ENCODE results near the gene FAM170A. TPM values are rescaled to one million over a fixed set of nuclear protein-coding genes. Genes with fewer than 3 reads are reported as not detected.

FAM170A gene
- total RNA-seq, 2 donors from 2014 or later = 0.26 TPM; not detected in 1

GRCh38 chr5:119678351-119679028 lies 49.1 kb downstream of the FAM170A start:
- DNase-seq = peak; percentile 89 to 96 (median 93)
- Histone ChIP-seq H3K27ac (peak overlapping the region; percentile 55 to 89 (median 84)), H3K9me3 (no peaks in the 10 kb centered on the region), H3K36me3 (replicated peaks in 1 of 2; ENCODE audit: insufficient read depth in 1 of 2, low read depth in 2 of 2) (no peaks in the 10 kb centered on the region), H3K27me3 (no peaks in the 10 kb centered on the region), H3K4me3 (no peak overlapping the region), H3K4me1 (peaks cover 28% of the 10 kb centered on the region)
- intact Hi-C loops (cut with DNase I) = no loop called here
- 20 to 22% methylated on average over 8 of the region's 8 CpGs for WGBS, 2 donors
- peak; percentile 98 for ATAC-seq
- peak in 2 of 3 donors; percentile 21 to 38 for TF ChIP-seq POLR2A (IDR thresholded peaks at IDR 0.05)
- TF ChIP-seq CTCF (IDR thresholded peaks at IDR 0.05) = no peak

- Histone ChIP-seq H3K27me3 (no peaks in the 10 kb centered on the region), H3K4me1 (peaks cover 28% of the 10 kb centered on the region), H3K36me3 (replicated peaks in 1 of 2; ENCODE audit: insufficient read depth in 1 of 2, low read depth in 2 of 2) (no peaks in the 10 kb centered on the region), H3K4me3 (no peak overlapping the region), H3K27ac (peak overlapping the region in 3 of 4 donors; percentile 5 to 72 (median 46)), H3K9me3 (no peaks in the 10 kb centered on the region)
- intact Hi-C loops (cut with DNase I) = no loop called here
- TF ChIP-seq CTCF (IDR thresholded peaks at IDR 0.05) (no peak), POLR2A (IDR thresholded peaks at IDR 0.05) (no peak)
- DNase-seq (no peak), ATAC-seq (no peak)
- 77 to 86% methylated on average over 9 to 12 of the region's 12 CpGs for WGBS, 2 donors
Measured at GRCh38 chr5:119680080-119680479, 50.7 kb downstream of the FAM170A start.

- no peaks in the 10 kb centered on the region for H3K36me3 ChIP-seq (replicated peaks in 1 of 2; ENCODE audit: insufficient read depth in 1 of 2, low read depth in 2 of 2)
- peaks cover 28% of the 10 kb centered on the region for H3K4me1 ChIP-seq
- H3K27ac ChIP-seq = no peak overlapping the region
- H3K9me3 ChIP-seq = no peaks in the 10 kb centered on the region
- no peak for TF ChIP-seq POLR2A (IDR thresholded peaks at IDR 0.05)
- TF ChIP-seq CTCF (IDR thresholded peaks at IDR 0.05) = no peak
- no peaks in the 10 kb centered on the region for H3K27me3 ChIP-seq
- DNase-seq = no peak
- no peak for ATAC-seq
- 63 to 91% methylated on average over 2 of the region's 2 CpGs for WGBS, 2 donors
- intact Hi-C loops (cut with DNase I) = no loop called here
- H3K4me3 ChIP-seq = no peak overlapping the region
Measured at GRCh38 chr5:119681734-119682133, 52.4 kb downstream of the FAM170A start.

GRCh38 chr5:119682372-119682771 lies 53.0 kb downstream of the FAM170A start:
- DNase-seq (no peak), ATAC-seq (no peak)
- WGBS, 2 donors = 55 to 71% methylated on average over 1 of the region's 1 CpG
- Histone ChIP-seq H3K9me3 (no peaks in the 10 kb centered on the region), H3K4me3 (no peak overlapping the region), H3K36me3 (replicated peaks in 1 of 2; ENCODE audit: insufficient read depth in 1 of 2, low read depth in 2 of 2) (no peaks in the 10 kb centered on the region), H3K27me3 (no peaks in the 10 kb centered on the region), H3K27ac (no peak overlapping the region), H3K4me1 (peaks cover 21% of the 10 kb centered on the region)
- TF ChIP-seq POLR2A (IDR thresholded peaks at IDR 0.05) (no peak), CTCF (IDR thresholded peaks at IDR 0.05) (no peak)
- intact Hi-C loops (cut with DNase I) = no loop called here

Other genes starting within 250 kb of the FAM170A start
- 10 to 100 TPM; 97.2 to 98.6 TPM for gene HSD17B4, start 177.1 kb upstream of the FAM170A start, total RNA-seq

Measured in body of pancreas (tissue), 4 donors.